Central memory CD4-positive, alpha-beta T cell (primary cell): ENCODE measurements around the gene SNAI3.

ENCODE experiments used
- DNase-seq: peaks from one replicate; pipeline ENCODE4 v3.0.0; 2022

SNAI3 gene

GRCh38 chr16:88631920-88632586 lies 54.3 kb downstream of the SNAI3 start:
- no peak for DNase-seq

DNA sequence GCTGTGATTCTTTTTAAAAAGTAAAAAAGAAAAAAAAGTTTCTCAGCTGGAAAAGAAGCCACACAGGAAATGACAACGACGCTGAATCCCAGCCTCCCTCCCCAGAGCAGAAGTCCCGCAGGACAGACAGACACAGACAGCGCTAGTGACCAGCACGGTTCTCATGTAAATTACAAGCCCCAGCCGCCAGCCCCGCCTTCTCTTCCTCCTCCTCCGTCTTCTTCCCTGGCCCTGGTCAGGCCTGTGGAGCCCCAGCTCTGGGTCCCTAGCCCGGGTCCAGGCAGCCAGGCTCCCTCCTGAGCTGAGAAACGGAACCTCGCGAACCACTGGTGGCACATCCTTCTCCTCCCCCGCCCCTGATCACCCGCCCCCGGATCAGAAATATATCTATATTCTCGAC lies 54.9 kb downstream of the SNAI3 start:
- no peak for DNase-seq

DNA sequence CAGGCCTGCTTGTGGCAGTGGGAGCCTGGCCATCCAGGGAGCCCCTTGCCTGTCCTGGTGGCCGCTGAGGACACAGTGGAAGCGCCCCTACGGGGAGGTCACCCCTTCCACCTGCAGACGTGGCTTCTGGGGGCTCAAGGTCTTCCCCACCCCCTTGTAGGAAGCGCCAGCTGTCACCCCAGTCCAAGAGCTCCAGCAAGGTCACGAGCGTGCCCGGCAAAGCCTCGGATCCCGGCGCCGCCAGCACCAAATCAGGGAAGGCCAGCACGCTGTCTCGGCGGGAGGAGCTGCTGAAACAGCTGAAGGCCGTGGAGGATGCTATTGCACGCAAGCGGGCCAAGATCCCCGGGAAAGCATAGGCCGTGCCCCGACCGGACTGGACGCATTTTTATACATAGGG lies 55.4 kb downstream of the SNAI3 start:
- no peak for DNase-seq

DNA sequence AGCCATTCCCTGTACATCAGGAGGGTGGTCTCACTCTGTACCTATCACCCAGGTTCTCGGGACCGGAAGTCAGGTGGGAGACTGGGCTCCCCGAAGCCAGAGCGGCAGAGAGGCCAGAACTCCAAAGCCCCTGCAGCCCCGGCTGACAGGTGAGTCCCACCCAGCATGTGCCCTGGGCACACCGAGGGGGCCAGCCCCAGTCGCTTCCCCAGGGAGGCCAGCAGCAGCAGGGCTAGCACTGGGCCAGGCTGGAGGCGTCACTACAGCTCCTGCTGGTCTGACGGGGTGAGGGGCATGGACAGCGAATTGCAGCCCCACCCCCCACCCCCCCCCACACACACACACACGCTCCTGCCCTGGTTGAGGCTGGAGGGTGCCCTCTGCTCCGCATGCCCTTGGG lies 55.9 kb downstream of the SNAI3 start:
- no peak for DNase-seq

GRCh38 chr16:88629835-88630234 lies 56.5 kb downstream of the SNAI3 start:
- no peak for DNase-seq

DNA sequence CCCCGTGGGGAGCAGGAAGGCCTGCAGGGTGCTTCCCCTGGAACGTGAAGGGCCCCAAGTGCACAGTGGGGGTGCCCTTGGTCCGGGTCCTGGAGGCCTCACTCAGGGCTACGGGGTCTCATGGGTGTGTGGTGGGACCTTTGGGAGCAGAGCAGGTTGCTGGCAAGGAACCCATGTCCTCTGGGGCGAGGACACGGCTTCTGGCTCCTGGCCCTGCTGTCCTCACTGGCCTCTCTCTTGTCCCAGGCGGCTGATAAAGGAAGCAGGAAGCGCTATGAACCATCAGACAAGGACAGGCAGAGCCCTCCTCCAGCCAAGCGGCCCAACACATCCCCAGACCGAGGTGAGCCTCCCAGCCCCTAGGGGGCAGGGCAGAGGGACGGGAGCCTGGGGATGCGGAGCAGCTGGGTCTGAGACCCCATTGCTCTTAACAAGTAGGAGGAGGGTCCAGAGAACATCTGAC lies 57.8 kb downstream of the SNAI3 start:
- no peak for DNase-seq
